WTC11 (cell line): Measurements from ENCODE around the gene PBX3. TPM values are rescaled to one million over a fixed set of nuclear protein-coding genes. Genes with fewer than 3 reads are reported as not detected.
A peak's percentile ranks its signal among the peaks of the same experiment; 100 is the strongest.

Experiments used
- ATAC-seq: fragments of 200-7000 bp; cut with Tn5 transposase; 2 replicates; pipeline ENCODE4 v1.10.0; 2021; ENCODE audit warnings: mild to moderate bottlenecking, moderate library complexity
- CTCF ChIA-PET: fragments of 300-600 bp; sonication (Branson Sonifier 250); formaldehyde crosslinking; loops from one replicate; lab custom pipeline; 2021; ENCODE audit warnings: antibody characterized with exemption; lab: Charles Lee
- POLR2A ChIA-PET: fragments of 350-600 bp; sonication (Branson Sonifier 250); formaldehyde crosslinking; loops from one replicate; lab custom pipeline; 2021; ENCODE audit warnings: antibody characterized with exemption; lab: Charles Lee
- DNase-seq: peaks from one replicate; pipeline ENCODE4 v3.0.0; 2021; ENCODE audit warnings: low spot score
- H3K27ac Mint-ChIP-seq: 2 replicates; pipeline ENCODE4 v1.8.0; 2021; ENCODE audit warnings: mixed read lengths
- H3K27me3 Mint-ChIP-seq: 2 replicates; pipeline ENCODE4 v1.8.0; 2021; ENCODE audit warnings: low read depth, mild to moderate bottlenecking, moderate library complexity, mixed read lengths
- H3K36me3 Mint-ChIP-seq: 2 replicates; pipeline ENCODE4 v1.8.0; 2021; ENCODE audit warnings: mixed read lengths
- H3K4me1 Mint-ChIP-seq: 2 replicates; pipeline ENCODE4 v1.8.0; 2022; ENCODE audit warnings: mixed read lengths
- H3K4me3 Mint-ChIP-seq: 2 replicates; pipeline ENCODE4 v1.8.0; 2021; ENCODE audit warnings: mild to moderate bottlenecking, moderate library complexity, mixed read lengths
- H3K9me3 Mint-ChIP-seq: 2 replicates; pipeline ENCODE4 v1.8.0; 2021; ENCODE audit warnings: mixed read lengths
- ATF3 ChIP-seq: sonication (generic); formaldehyde crosslinking; conservative IDR thresholded peaks from 2 replicates; pipeline ENCODE4 v1.8.1; 2022; ENCODE audit warnings: mild to moderate bottlenecking, missing genetic modification reagents
- ATF6 ChIP-seq: sonication (generic); formaldehyde crosslinking; IDR thresholded peaks from 2 replicates; pipeline ENCODE4 v1.8.1; 2023; ENCODE audit warnings: mild to moderate bottlenecking, missing genetic modification reagents
- CREB1 ChIP-seq: sonication (generic); formaldehyde crosslinking; IDR thresholded peaks from 2 replicates; pipeline ENCODE4 v1.8.0; 2023; ENCODE audit warnings: mild to moderate bottlenecking, missing genetic modification reagents
- CREM ChIP-seq: sonication (generic); formaldehyde crosslinking; IDR thresholded peaks from 2 replicates; pipeline ENCODE4 v1.8.1; 2022; ENCODE audit warnings: mild to moderate bottlenecking, missing genetic modification reagents, moderate library complexity
- ELF4 ChIP-seq: sonication (generic); formaldehyde crosslinking; IDR thresholded peaks from 2 replicates; pipeline ENCODE4 v1.8.1; 2022; ENCODE audit warnings: low read depth, mild to moderate bottlenecking, moderate library complexity, missing genetic modification reagents
- ETV6 ChIP-seq: sonication (generic); formaldehyde crosslinking; IDR thresholded peaks from 2 replicates; pipeline ENCODE4 v1.8.1; 2022; ENCODE audit warnings: mild to moderate bottlenecking, missing genetic modification reagents
- GABPB1 ChIP-seq: sonication (generic); formaldehyde crosslinking; IDR thresholded peaks from 2 replicates; pipeline ENCODE4 v1.8.1; 2023; ENCODE audit warnings: mild to moderate bottlenecking, missing genetic modification reagents
- NFE2L1 ChIP-seq: sonication (generic); formaldehyde crosslinking; IDR thresholded peaks from 2 replicates; pipeline ENCODE4 v1.8.1; 2023; ENCODE audit warnings: missing genetic modification reagents
- NFYB ChIP-seq: sonication (generic); formaldehyde crosslinking; conservative IDR thresholded peaks from 2 replicates; pipeline ENCODE4 v1.8.0; 2022; ENCODE audit warnings: low read depth, missing genetic modification reagents
- NR1H2 ChIP-seq: sonication (generic); formaldehyde crosslinking; IDR thresholded peaks from 2 replicates; pipeline ENCODE4 v1.9.0; 2021; ENCODE audit warnings: mild to moderate bottlenecking, moderate library complexity, missing genetic modification reagents
- NR3C1 ChIP-seq: sonication (generic); formaldehyde crosslinking; conservative IDR thresholded peaks from 2 replicates; pipeline ENCODE4 v1.8.1; 2023; ENCODE audit warnings: low read depth, mild to moderate bottlenecking, missing genetic modification reagents
- PRRX2 ChIP-seq: fragments of 250-450 bp; sonication (Bioruptor Pico); IDR thresholded peaks from 2 replicates; pipeline ENCODE4 v1.8.0; 2021; ENCODE audit warnings: mild to moderate bottlenecking
- ZNF281 ChIP-seq: sonication (generic); formaldehyde crosslinking; IDR thresholded peaks from 2 replicates; pipeline ENCODE4 v1.8.0; 2023; ENCODE audit warnings: mild to moderate bottlenecking, missing genetic modification reagents
- ZNF396 ChIP-seq: fragments of 250-450 bp; sonication (Bioruptor Pico); IDR thresholded peaks from 2 replicates; pipeline ENCODE4 v1.8.0; 2021; ENCODE audit warnings: mild to moderate bottlenecking, moderate library complexity, borderline replicate concordance
- ZNF416 ChIP-seq: fragments of 250-450 bp; sonication (Bioruptor Pico); IDR thresholded peaks from 2 replicates; pipeline ENCODE4 v1.9.0; 2021; ENCODE audit warnings: mild to moderate bottlenecking, inconsistent platforms
- total RNA-seq: library from RNA; stranded (reverse); gene quantifications from 3 replicates; pipeline ENCODE4 v1.2.3, GENCODE V29; 2021

PBX3 gene
- total RNA-seq, 1 experiment from 2014 or later = 48.5 TPM

- TF ChIP-seq ETV6 (CRISPR knock-in tag) (0 out of 2 replicates have a peak, but pooled peaks have one; percentile 26), NR3C1 (CRISPR knock-in tag) (no peak)
- no peak for DNase-seq
- H3K27ac Mint-ChIP-seq = peak overlapping the region; percentile 98
- ChIA-PET POLR2A (no interaction called here), CTCF (interaction anchor here (0.9 kb wide), 1 partner anchor 21 kb away, joined by 3 read pairs; no protein-coding TSS in a partner anchor)
- H3K4me3 Mint-ChIP-seq = peak overlapping the region; percentile 31
- peak; percentile 86 for ATAC-seq
- H3K27me3 Mint-ChIP-seq = no peaks in the 10 kb centered on the region
- peaks cover 66% of the 10 kb centered on the region for H3K4me1 Mint-ChIP-seq
- no peaks in the 10 kb centered on the region for H3K36me3 Mint-ChIP-seq
- peaks cover 6% of the 10 kb centered on the region for H3K9me3 Mint-ChIP-seq
These were observed 45.8 kb upstream of the PBX3 start for GRCh38 chr9:125701351-125701750.

- H3K9me3 Mint-ChIP-seq = no peaks in the 10 kb centered on the region
- H3K27ac Mint-ChIP-seq = peak overlapping the region; percentile 90
- H3K4me3 Mint-ChIP-seq = no peak overlapping the region
- H3K4me1 Mint-ChIP-seq = peaks cover 62% of the 10 kb centered on the region
- ChIA-PET CTCF (interaction anchor here (1.7 kb wide), 1 partner anchor 795 kb away, joined by 5 read pairs; no protein-coding TSS in a partner anchor), POLR2A (no interaction called here)
- ATAC-seq = no peak
- no peak for DNase-seq
- no peak for TF ChIP-seq CREB1 (CRISPR knock-in tag)
- no peak for TF ChIP-seq ZNF281 (CRISPR knock-in tag)
- no peak for TF ChIP-seq ATF6 (CRISPR knock-in tag)
- no peak for TF ChIP-seq NFE2L1 (CRISPR knock-in tag)
- no peaks in the 10 kb centered on the region for H3K27me3 Mint-ChIP-seq
- H3K36me3 Mint-ChIP-seq = no peaks in the 10 kb centered on the region
These were observed 43.5 kb upstream of the PBX3 start for GRCh38 chr9:125703662-125704061.

GRCh38 chr9:125705893-125706292 is 41.3 kb upstream of the PBX3 start:
- no peaks in the 10 kb centered on the region for H3K27me3 Mint-ChIP-seq
- no peak for ATAC-seq
- H3K36me3 Mint-ChIP-seq = no peaks in the 10 kb centered on the region; the same call in 1 of the 2 replicates
- no peaks in the 10 kb centered on the region for H3K9me3 Mint-ChIP-seq
- TF ChIP-seq ZNF416 (CRISPR knock-in tag) (no peak), GABPB1 (CRISPR knock-in tag) (no peak), NR1H2 (no peak), ZNF396 (CRISPR knock-in tag) (no peak), ELF4 (CRISPR knock-in tag) (no peak), PRRX2 (no peak), ATF3 (no peak), CREM (CRISPR knock-in tag) (no peak), NFYB (CRISPR knock-in tag) (no peak)
- peaks cover 49% of the 10 kb centered on the region for H3K4me1 Mint-ChIP-seq
- no peak for DNase-seq
- H3K4me3 Mint-ChIP-seq = peak overlapping the region; percentile 78
- ChIA-PET CTCF (interaction anchor here (1.7 kb wide), 1 partner anchor 147 kb away, joined by 5 read pairs; no protein-coding TSS in a partner anchor), POLR2A (no interaction called here)
- H3K27ac Mint-ChIP-seq = peak overlapping the region; percentile 63; the same call in 1 of the 2 replicates
